H9 (cell line): ENCODE measurements around the gene PLPP1. TPM values are rescaled to one million over a fixed set of nuclear protein-coding genes. Genes with fewer than 3 reads are reported as not detected.
A peak's percentile ranks its signal among the peaks of the same experiment; 100 is the strongest.

Experiments used
- DNase-seq: peaks from one replicate; pipeline ENCODE4 v3.0.0-alpha.2; 2017
- H2AFZ ChIP-seq: one replicate; pipeline ENCODE4 v1.6.1; 2013; ENCODE audit warnings: mild to moderate bottlenecking, low read length, control low read depth, moderate library complexity
- H2AK5ac ChIP-seq: 2 replicates; pipeline ENCODE4 v1.6.1; 2013; ENCODE audit warnings: low read length, control low read depth, mixed read lengths; ENCODE audit not compliant: insufficient read length
- H2BK120ac ChIP-seq: one replicate; pipeline ENCODE4 v1.6.1; 2013; ENCODE audit warnings: low read depth, mild to moderate bottlenecking, low read length, control low read depth, inconsistent platforms; ENCODE audit not compliant: poor library complexity, severe bottlenecking
- H2BK12ac ChIP-seq: 2 replicates; pipeline ENCODE4 v1.6.1; 2013; ENCODE audit warnings: low read length, control low read depth, mixed read lengths, low read depth; ENCODE audit not compliant: insufficient read length
- H2BK15ac ChIP-seq: 2 replicates; pipeline ENCODE4 v1.6.1; 2013; ENCODE audit warnings: low read depth, low read length, control low read depth
- H2BK20ac ChIP-seq: one replicate; pipeline ENCODE4 v1.6.1; 2013; ENCODE audit warnings: low read depth, mild to moderate bottlenecking, low read length, control low read depth, inconsistent platforms; ENCODE audit not compliant: poor library complexity, severe bottlenecking
- H2BK5ac ChIP-seq: 2 replicates; pipeline ENCODE4 v1.6.1; 2013; ENCODE audit warnings: low read length, control low read depth, mixed read lengths; ENCODE audit not compliant: insufficient read length
- H3K14ac ChIP-seq: 2 replicates; pipeline ENCODE4 v1.6.1; 2013; ENCODE audit warnings: low read length, control low read depth; ENCODE audit not compliant: insufficient read depth
- H3K18ac ChIP-seq: 2 replicates; pipeline ENCODE4 v1.6.1; 2013; ENCODE audit warnings: low read depth, mild to moderate bottlenecking, mixed read lengths, low read length, control low read depth; ENCODE audit not compliant: insufficient read length
- H3K23ac ChIP-seq: 2 replicates; pipeline ENCODE4 v1.6.1; 2013; ENCODE audit warnings: low read length, control low read depth, mixed read lengths, low read depth; ENCODE audit not compliant: insufficient read length
- H3K23me2 ChIP-seq: 2 replicates; pipeline ENCODE4 v1.6.1; 2013; ENCODE audit warnings: low read depth, mild to moderate bottlenecking, mixed read lengths, low read length, control low read depth; ENCODE audit not compliant: insufficient read length, poor library complexity, severe bottlenecking
- H3K27ac ChIP-seq: 2 replicates; pipeline ENCODE4 v1.5.1; 2013; ENCODE audit warnings: low read length, control low read depth, mixed read lengths, low read depth; ENCODE audit not compliant: insufficient read length
- H3K27me3 ChIP-seq: 2 replicates; pipeline ENCODE4 v1.6.1; 2013; ENCODE audit warnings: low read length, control low read depth, inconsistent platforms; ENCODE audit not compliant: insufficient read depth
- H3K4ac ChIP-seq: 2 replicates; pipeline ENCODE4 v1.6.1; 2013; ENCODE audit warnings: low read depth, mild to moderate bottlenecking, control low read depth, inconsistent platforms, low read length, moderate library complexity
- H3K4me1 ChIP-seq: 2 replicates; pipeline ENCODE4 v1.6.1; 2013; ENCODE audit warnings: low read length, control low read depth, inconsistent platforms; ENCODE audit not compliant: insufficient read depth
- H3K4me2 ChIP-seq: 2 replicates; pipeline ENCODE4 v1.6.1; 2013; ENCODE audit warnings: low read length, control low read depth, mixed read lengths; ENCODE audit not compliant: insufficient read length, insufficient read depth
- H3K56ac ChIP-seq: 2 replicates; pipeline ENCODE4 v1.6.1; 2013; ENCODE audit warnings: low read depth, mild to moderate bottlenecking, mixed read lengths, low read length, control low read depth; ENCODE audit not compliant: insufficient read length
- H3K79me1 ChIP-seq: 2 replicates; pipeline ENCODE4 v1.6.1; 2013; ENCODE audit warnings: low read depth, mild to moderate bottlenecking, moderate library complexity, low read length, control low read depth, inconsistent platforms; ENCODE audit not compliant: insufficient read depth, poor library complexity, severe bottlenecking
- H3K79me2 ChIP-seq: 2 replicates; pipeline ENCODE4 v1.6.1; 2013; ENCODE audit warnings: low read length, control low read depth, inconsistent platforms; ENCODE audit not compliant: insufficient read depth
- H3K9ac ChIP-seq: 2 replicates; pipeline ENCODE4 v1.6.1; 2013; ENCODE audit warnings: low read length, control low read depth, mixed read lengths; ENCODE audit not compliant: insufficient read length; ENCODE audit errors: extremely low read depth
- H3K9me3 ChIP-seq: one replicate; pipeline ENCODE4 v1.6.1; 2013; ENCODE audit warnings: low read depth, low read length, inconsistent platforms; ENCODE audit not compliant: control insufficient read depth
- H3T11ph ChIP-seq: one replicate; pipeline ENCODE4 v1.6.1; 2013; ENCODE audit warnings: mild to moderate bottlenecking, low read length, control low read depth, inconsistent platforms
- H4K20me1 ChIP-seq: one replicate; pipeline ENCODE4 v1.6.1; 2013; ENCODE audit not compliant: control insufficient read depth, insufficient read length, insufficient read depth
- H4K5ac ChIP-seq: 2 replicates; pipeline ENCODE4 v1.6.1; 2013; ENCODE audit warnings: low read depth, mild to moderate bottlenecking, mixed read lengths, low read length, control low read depth; ENCODE audit not compliant: insufficient read length
- H4K8ac ChIP-seq: replicated peaks from 2 replicates; pipeline ENCODE4 v1.6.1; 2013; ENCODE audit warnings: low read length, control low read depth, mixed read lengths, low read depth; ENCODE audit not compliant: insufficient read length
- H4K91ac ChIP-seq: 2 replicates; pipeline ENCODE4 v1.6.1; 2013; ENCODE audit warnings: low read depth, mild to moderate bottlenecking, moderate library complexity, mixed read lengths, low read length, control low read depth; ENCODE audit not compliant: insufficient read length
- H3K27ac Mint-ChIP-seq, 3 experiments: 2 replicates in 2 of 3; 3 replicates in 1 of 3; pipeline ENCODE4 v1.8.0; 2020 to 2021; ENCODE audit warnings: mixed read lengths in 3 of 3, mild to moderate bottlenecking in 1 of 3, moderate library complexity in 1 of 3
- H3K27me3 Mint-ChIP-seq: 2 replicates; pipeline ENCODE4 v1.8.0; 2021; ENCODE audit warnings: low read depth, mild to moderate bottlenecking, moderate library complexity, mixed read lengths
- H3K36me3 Mint-ChIP-seq, 3 experiments: 2 replicates in 2 of 3; 3 replicates in 1 of 3; pipeline ENCODE4 v1.8.0; 2020 to 2021; ENCODE audit warnings: low read depth in 3 of 3, mixed read lengths in 3 of 3; ENCODE audit not compliant: insufficient read depth in 1 of 3
- H3K4me1 Mint-ChIP-seq, 2 experiments: 2 replicates each; pipeline ENCODE4 v1.8.0; 2020; ENCODE audit warnings: mixed read lengths in 2 of 2
- H3K4me3 Mint-ChIP-seq, 2 experiments: 2 replicates in 1 of 2; 3 replicates in 1 of 2; pipeline ENCODE4 v1.8.0; 2020 to 2021; ENCODE audit warnings: mild to moderate bottlenecking in 2 of 2, mixed read lengths in 2 of 2, moderate library complexity in 1 of 2
- H3K9me3 Mint-ChIP-seq, 2 experiments: 2 replicates in 1 of 2; 3 replicates in 1 of 2; pipeline ENCODE4 v1.8.0; 2020; ENCODE audit warnings: mild to moderate bottlenecking in 2 of 2, mixed read lengths in 2 of 2, moderate library complexity in 1 of 2
- CTCF ChIP-seq: fragments of 200-600 bp; sonication (generic); conservative IDR thresholded peaks from 3 replicates; pipeline ENCODE4 v1.8.0; 2021; ENCODE audit warnings: antibody characterized with exemption, mild to moderate bottlenecking
- WGBS: extraction: QIAGEN DNeasy Blood & Tissue Kit; methylation state at CpG from one replicate; pipeline ENCODE4 v1.1.7; 2013; ENCODE audit warnings: missing lambda C conversion rate, low lambda C conversion rate, mixed read lengths; ENCODE audit not compliant: insufficient read length; ENCODE audit errors: extremely low coverage; 5-methylcytosine and 5-hydroxymethylcytosine counted together
- total RNA-seq: library from RNA; stranded (reverse); gene quantifications from 2 replicates; pipeline ENCODE4 v1.2.1, GENCODE V29; 2021

The PLPP1 gene
- total RNA-seq, 1 experiment from 2014 or later: 85.9 TPM

GRCh38 chr5:55429221-55429612, 105.5 kb downstream of the PLPP1 start:
- no peaks in the 10 kb centered on the region for H3K9me3 ChIP-seq
- H3K4me3 Mint-ChIP-seq: no peak overlapping the region
- no peaks in the 10 kb centered on the region for H3K79me2 ChIP-seq
- no peak overlapping the region for H3T11ph ChIP-seq
- no peak overlapping the region for H3K4ac ChIP-seq
- peaks cover 63 to 95% (median 91%) of the 10 kb centered on the region in 3 experiments for H3K36me3 Mint-ChIP-seq
- H2BK5ac ChIP-seq: no peak overlapping the region
- no peak overlapping the region for H3K14ac ChIP-seq
- H3K18ac ChIP-seq: no peak overlapping the region
- no peaks in the 10 kb centered on the region for H3K79me1 ChIP-seq
- no peak overlapping the region for H2AFZ ChIP-seq
- H2AK5ac ChIP-seq: no peak overlapping the region
- DNase-seq: no peak
- H4K5ac ChIP-seq: no peak overlapping the region
- no peak overlapping the region for H3K4me2 ChIP-seq
- H3K56ac ChIP-seq: no peak overlapping the region
- no peaks in the 10 kb centered on the region for H3K23me2 ChIP-seq
- no peak overlapping the region for H3K23ac ChIP-seq
- no peak overlapping the region for H2BK15ac ChIP-seq
- H4K20me1 ChIP-seq: no peaks in the 10 kb centered on the region
- no peaks in the 10 kb centered on the region for H3K4me1 ChIP-seq
- no peak overlapping the region for H2BK20ac ChIP-seq
- H3K27me3 ChIP-seq: no peaks in the 10 kb centered on the region
- H2BK12ac ChIP-seq: no peak overlapping the region
- no peak overlapping the region for H3K9ac ChIP-seq
- H3K9me3 Mint-ChIP-seq: peaks cover 16 to 36% of the 10 kb centered on the region in 2 experiments; a peak in 4 of 5 replicates
- H4K91ac ChIP-seq: no peak overlapping the region
- peak overlapping the region in 1 of 3 experiments; percentile 15; a peak in 1 of 7 replicates for H3K27ac Mint-ChIP-seq
- no peak overlapping the region for H4K8ac ChIP-seq
- TF ChIP-seq CTCF: no peak
- H3K27ac ChIP-seq: no peak overlapping the region
- WGBS: no CpG with 5 or more reads among the region's 2 CpGs
- H2BK120ac ChIP-seq: no peak overlapping the region
- H3K4me1 Mint-ChIP-seq: peaks cover 7 to 12% of the 10 kb centered on the region in 2 experiments
- H3K27me3 Mint-ChIP-seq: peaks cover 5% of the 10 kb centered on the region; the same call in 1 of the 2 replicates
